GM19438 (cell line): ENCODE results near the gene LIFR.
"Not testable (repeated sequence)": the region's sequence is repeated elsewhere in the genome, so short reads cannot be mapped to it uniquely, and the experiment has no call there.

Experiments used
- ATAC-seq: cut with Tn5 transposase; IDR thresholded peaks from one replicate; pipeline ENCODE4 v1.9.1; 2021; ENCODE audit warnings: low read depth; ENCODE audit not compliant: unreplicated experiment

Gene LIFR, protein sequence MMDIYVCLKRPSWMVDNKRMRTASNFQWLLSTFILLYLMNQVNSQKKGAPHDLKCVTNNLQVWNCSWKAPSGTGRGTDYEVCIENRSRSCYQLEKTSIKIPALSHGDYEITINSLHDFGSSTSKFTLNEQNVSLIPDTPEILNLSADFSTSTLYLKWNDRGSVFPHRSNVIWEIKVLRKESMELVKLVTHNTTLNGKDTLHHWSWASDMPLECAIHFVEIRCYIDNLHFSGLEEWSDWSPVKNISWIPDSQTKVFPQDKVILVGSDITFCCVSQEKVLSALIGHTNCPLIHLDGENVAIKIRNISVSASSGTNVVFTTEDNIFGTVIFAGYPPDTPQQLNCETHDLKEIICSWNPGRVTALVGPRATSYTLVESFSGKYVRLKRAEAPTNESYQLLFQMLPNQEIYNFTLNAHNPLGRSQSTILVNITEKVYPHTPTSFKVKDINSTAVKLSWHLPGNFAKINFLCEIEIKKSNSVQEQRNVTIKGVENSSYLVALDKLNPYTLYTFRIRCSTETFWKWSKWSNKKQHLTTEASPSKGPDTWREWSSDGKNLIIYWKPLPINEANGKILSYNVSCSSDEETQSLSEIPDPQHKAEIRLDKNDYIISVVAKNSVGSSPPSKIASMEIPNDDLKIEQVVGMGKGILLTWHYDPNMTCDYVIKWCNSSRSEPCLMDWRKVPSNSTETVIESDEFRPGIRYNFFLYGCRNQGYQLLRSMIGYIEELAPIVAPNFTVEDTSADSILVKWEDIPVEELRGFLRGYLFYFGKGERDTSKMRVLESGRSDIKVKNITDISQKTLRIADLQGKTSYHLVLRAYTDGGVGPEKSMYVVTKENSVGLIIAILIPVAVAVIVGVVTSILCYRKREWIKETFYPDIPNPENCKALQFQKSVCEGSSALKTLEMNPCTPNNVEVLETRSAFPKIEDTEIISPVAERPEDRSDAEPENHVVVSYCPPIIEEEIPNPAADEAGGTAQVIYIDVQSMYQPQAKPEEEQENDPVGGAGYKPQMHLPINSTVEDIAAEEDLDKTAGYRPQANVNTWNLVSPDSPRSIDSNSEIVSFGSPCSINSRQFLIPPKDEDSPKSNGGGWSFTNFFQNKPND

DNA sequence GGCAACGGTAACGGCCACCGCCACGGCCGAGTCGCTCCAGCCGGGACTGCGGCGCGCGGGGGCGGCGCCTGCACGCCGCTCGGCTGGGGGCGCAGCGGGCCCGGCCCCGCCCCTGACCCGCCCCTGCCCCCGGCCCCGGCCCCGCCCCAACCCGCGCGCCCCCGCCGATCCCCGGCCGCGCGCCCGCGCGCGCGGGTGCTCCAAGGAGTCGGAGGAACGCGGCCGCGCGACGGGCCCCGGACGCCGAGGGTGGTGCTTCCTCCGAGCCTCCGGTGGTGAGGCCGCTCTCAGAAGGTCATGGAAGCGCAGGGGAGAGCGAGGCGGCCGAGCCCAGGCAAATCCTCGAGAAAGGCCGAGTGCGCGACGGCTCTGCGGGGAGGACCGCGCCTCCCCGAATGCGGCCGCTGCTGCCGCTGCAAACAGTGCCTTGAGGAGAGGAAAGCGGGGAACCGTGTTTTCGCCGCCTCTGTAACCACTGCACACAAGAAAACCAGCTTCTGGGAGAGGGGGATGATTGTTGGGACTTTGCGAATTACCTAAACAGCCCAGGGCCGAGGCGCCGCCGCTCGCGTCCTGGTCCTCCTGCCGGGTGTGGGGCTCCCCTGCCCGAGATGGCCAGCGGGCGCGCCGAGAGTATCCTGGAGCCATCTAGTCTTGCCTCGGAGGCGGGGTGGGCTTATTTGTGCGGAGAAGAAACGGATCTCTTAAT lies at the start of gene LIFR:
LIFR (minus strand) TSS at position 48 of the 709 bp plus-strand sequence. CDS start 25,999 bp downstream, outside the sequence.
- ATAC-seq: peak; percentile 72

DNA sequence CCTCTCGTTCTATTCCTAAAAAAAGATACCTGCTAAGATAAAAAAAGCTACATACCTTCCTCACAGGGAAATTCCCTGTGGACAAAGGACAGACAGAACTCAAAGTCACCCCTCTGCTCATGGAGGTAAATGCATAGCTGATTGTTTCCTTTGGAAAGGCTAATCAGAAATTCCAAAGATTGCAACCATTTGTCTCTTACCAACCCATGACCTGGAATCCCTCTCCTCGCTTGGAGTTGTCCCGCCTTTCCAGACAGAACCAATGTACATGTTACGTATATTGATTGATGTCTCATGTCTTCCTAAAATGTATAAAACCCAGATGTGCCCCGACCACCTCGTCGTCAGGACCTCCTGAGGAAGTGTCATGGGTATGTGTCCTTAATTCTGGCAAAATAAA lies 49.2 kb upstream of the LIFR start:
- no peak for ATAC-seq

DNA sequence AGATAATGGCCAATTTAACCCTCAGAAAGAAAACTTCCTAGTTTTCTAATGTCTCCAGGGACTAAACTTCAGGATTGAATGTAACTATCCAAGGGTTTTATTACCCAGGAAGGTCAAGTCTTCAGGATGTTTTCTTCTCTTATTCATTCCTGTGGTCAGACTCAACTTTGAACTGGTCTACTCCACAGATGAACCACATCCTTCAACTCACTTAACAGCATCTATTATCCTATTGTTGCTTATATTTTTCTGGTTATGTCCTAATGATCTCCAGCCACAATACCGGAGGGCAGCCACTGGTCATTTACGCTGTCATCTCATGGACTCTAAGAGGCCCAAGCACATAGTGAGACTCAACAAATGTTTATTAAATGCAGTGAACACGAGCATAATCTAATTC lies 47.2 kb upstream of the LIFR start:
- no peak for ATAC-seq

DNA sequence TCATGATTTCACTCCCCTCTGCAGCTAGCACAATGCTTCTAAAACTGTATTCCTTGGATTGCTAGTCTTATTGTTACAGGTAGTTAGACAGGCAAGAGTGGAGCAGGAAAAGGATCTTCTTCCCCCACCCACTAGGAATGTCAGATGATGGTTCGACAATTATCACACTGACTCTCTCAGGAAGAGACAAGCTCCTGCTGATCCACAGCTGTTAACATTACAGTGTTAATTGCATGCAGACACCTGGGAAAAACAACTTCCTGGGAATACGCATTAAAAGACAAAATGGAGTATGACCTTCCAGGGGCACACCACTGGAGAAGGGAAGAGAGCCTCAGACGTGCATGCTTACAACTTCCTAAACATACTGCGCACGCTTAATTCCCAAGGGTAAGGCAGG lies 46.2 kb upstream of the LIFR start:
- ATAC-seq: no peak

DNA sequence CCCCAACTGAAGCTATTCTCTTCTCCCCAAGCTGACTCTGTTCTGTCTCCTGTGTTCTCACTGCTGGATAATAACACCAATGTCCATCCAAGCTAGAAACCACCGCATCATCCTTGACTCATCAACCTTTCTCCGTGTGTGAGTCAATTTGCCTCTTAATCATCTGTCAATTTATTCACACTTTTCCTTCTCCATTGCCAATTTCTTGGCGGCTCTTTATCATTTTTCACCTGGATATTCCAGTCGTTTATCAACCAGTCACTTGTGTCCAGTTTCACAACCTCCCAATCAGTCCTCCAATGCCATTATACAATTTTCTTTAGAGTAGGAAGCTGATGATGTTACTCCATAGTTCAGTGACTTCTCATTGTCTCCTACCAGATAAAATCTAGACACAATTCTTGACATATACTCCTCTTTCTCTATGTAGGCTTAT lies 45.4 kb upstream of the LIFR start:
- ATAC-seq: no peak

DNA sequence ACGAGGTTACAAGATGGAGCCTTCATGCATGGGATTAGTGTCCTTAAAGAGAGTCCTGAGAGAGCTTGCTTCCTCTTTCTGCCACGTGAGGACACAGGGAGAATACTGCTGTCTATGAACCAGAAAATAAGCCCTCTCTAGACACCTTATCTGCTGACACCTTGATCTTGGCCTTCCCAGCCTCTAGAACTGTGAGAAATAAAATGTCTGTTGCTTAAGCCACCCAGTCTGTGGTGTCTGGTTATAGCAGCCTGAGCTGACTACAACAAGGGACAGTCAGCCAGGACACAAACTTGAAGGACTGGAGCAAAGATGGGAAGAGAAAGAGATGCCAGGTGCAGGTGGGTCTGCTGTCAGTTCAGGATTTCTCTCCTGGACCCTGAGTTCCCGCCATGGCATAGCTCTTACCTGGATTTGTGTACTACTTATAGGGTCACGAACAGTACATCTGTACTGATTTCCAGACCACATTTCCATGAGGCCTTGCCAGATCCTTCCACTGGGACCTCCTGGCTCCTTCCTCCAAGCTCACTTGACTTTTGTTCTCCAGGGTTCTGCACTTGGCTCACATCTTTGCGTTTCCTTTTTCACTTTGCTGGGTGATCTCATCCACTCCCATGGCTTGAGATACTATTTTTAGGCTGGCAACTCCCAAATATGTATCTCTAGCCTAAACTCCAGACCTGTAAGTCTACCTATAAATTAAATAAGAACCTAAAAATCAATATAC lies 44.9 kb upstream of the LIFR start:
- ATAC-seq: no peak

DNA sequence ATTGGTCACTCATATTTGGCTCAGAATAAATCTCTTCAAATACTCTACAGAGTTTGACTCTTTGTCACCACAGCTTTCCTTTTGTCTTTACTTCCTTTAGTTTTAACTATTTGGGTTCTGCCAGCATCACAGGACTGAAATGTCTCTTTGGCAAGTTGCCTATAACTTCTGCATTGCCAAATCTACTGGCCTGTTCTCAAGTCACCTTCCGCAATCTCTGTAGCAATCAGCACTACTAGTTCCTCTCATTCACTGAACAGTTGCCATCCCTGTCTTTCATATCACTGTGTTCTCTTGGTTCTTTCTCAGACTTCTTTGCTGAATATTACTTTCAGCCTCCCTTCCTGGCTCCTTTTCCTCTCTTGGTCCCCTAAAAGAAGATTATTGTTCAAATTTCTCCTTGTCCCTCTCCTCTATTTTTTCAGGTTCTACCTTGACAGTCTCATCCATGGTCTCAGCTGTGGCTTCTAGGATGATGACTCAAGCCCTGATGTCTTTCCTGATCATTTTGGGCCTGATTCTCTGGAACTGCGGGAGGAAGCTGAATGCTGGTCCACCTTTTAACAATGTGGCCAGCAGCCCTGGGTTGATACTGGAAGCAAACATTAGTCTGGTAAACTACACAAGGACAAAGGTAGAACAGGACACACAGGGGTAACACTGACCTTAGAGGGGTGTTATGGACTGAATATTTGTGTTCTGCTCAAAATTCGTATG lies 44.0 kb upstream of the LIFR start:
- ATAC-seq: no peak

DNA sequence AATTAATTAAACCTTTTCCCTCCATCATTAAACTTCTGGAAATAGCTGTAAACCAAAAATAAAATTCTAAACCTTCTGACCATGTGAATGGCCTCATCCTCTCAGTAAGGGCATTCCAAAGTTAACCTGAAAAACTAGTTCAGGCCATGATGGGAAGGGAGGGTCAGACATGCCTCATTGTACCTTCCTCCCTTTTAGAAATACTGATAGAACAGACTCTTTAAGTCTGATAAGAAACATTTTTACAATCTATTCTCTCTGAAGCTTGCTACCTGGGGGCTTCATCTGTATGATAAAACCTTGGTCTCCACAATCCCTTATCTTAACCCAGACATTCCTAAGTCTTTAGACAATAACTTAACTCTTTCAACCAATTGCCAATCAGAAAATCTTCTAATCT lies 43.3 kb upstream of the LIFR start:
- ATAC-seq: not testable (repeated sequence)

DNA sequence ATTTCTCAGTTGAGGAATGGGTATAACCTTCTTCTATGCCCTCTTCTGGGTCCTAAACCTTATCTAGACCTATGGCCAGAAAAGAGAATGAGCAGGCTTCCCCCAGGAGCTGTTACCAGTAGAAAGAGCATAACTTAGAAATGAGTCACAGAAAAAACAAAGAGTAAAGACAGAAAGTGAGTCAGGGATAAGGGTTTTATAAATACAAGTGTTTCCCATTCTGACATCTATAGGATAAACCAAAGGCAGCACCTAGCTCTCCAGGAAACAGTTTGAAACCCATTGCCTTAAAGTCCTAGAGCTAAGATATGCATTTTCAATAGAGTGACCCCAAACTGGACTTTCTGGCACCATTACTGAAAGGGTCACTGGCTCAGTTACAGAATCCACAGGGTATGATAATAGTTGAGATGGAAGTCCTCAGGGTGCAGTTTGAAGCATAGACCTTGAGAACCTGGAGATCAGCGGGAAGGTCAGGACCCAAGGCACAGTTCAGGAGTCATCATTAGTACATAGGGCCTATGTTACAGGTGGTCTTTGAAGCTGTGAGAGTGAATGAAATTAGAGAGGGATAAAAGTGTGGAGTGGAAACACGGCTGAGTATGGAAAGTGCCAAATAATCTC lies 42.7 kb upstream of the LIFR start:
- ATAC-seq: no peak

DNA sequence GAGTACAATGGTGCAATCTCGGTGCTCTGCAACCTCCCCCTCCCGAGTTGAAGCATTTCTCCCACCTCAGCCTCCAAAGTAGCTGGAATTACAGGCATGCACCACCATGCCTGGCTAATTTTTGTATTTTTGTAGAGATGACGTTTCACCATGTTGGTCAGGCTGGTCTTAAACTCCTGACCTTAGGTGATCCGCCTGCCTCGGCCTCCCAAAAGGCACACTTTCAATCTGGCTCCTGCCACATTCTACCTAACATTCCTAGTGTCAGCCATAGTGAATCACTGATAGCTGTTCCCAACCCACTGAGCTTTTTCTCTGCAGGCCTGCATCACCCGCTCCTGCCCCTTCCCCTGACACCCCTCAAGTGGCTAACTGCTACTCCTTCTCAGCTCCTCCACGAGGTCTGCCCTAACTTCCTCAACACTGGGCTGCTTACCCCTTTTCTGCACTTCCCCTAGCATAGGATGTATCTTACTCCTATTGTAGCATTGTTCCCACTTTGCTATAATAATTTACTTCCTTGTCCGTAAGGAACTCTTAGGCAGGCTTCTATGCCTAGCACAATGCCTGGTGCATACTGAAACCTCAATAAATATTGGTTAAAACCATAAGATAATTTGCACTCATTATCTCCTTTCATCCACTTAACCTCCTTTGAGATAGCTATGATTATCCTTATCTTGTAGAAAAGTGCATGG lies 42.0 kb upstream of the LIFR start:
- no peak for ATAC-seq

DNA sequence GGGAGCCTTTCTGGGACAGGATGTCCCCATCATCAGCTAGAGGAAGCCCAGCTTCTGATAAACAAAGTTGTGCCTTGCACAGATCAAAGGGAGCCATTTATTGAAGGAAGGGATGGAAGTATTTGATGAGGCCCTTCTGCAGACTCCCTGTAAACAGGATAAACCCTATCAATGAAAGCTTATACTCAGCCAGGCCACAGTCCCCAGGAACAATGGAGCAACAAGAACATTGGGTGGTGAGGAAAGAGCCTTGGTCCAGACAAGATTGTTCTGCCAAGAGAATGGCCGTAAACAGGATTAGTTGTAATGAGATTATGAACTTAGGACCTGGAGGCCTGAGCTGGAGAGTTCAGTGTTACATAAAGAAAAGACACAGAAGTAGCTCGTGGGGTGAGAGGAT lies 40.5 kb upstream of the LIFR start:
- no peak for ATAC-seq

DNA sequence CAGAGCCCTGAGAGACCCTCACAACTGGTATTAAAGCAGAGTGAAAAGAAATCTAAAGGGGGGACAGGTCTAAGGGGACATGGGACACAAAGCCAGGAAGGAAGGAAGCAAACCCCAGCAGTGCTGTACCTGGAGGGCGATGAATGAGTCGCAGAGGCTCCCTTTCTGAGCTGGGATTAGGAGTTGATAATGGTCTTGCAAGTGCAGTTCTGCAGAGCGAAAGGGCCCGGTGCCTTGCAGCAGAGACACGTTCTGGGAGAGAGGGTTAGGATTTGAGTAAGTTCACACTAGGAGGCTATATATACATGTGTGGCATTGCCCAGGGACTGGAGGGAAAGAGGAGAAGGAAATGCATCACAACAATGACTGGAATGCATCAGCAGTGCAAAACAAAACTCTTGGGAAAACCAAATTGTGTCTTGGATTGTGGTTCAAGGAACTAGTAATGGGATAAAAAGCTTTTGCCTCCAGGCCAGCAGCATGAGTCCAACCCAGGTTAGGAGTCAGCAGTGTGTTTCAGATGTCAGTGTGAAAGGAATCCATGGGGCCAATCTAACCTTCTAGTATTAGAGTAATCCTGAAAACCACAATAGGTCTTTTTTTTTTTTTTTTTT lies 38.8 kb upstream of the LIFR start:
- ATAC-seq: no peak

DNA sequence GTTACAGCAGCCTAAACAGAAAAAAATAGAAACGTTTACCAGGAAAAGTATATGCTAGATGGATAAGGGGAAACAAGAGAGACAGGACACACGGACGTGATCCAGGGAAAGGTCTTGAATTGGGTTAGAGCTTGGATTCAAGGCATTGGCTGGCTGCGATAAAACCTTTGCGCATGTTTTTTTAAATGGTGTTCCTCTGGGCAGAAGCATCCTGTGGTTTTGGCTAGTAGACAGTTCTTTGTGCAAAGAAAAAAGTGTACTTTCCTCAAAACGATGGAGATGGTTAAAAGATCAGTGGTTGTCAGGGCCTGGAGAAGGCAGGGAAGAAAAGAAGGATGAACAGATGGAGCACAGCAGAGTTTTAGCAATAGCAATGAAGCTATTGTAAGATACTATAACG lies 37.5 kb upstream of the LIFR start:
- ATAC-seq: no peak

DNA sequence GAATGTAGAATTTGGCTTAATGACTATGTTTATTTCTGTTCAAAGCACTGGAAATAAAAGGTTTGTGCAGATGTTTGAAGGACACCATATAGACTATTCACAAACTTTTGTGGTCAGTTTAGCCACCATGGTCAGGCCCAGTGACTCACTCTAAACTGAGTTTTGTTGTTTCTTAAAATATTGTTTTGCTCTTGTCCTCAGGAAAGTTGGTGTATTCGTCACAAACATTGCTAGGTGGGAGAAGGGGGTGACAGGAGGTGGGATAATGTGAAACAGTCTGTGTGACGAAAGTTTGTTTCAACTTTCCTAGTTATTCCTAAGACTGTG lies 35.0 kb upstream of the LIFR start:
- ATAC-seq: no peak

DNA sequence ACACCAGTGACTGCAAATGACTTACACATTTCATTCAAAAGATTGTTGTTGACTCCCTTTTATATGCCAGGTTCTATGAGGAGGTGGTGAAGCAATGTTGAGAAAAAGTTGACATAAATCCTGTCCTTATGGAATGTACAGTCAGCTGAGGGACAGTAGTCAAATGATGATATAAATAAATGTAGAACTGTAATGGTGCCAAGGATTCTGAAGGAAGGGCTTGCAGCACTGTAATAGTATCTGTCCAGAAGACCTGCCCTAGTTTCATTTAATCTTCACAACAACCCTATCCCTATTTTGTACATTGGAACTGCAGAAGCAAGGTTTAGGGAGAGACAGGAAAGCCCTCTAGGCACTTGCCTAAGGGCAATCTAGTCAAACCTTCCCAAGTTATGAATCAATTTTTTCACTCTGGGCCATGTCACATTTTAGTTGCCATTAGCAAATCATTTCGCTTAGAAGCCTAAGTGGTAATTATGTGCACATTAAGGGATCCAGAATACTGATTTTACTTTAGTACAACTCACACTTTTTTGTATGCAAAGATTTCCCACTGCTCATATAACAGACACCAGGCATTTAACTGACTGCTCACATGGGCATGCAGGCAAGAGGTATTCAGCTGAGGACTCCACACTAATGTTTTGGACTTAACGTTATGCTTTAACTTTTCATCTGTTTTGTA lies 34.5 kb upstream of the LIFR start:
- no peak for ATAC-seq

DNA sequence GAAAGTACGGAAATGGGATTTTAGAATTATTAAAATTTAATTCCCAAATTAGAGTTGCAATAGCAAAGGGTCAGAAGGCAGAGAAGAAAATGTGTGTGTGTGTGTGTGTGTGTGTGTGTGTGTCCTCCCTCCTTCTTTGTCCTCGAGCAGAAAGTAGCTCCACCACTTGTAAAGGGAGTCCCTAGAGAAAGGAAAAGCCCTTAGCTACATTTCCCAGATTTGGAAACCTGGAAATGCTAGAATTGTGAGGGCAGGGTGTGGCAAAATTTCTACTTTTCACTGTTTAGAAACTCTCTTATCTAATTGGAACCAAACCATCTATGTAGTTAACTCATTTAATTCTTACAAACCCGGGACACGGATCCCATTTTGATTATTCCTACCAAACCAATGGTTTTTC lies 33.2 kb upstream of the LIFR start:
- ATAC-seq: no peak

DNA sequence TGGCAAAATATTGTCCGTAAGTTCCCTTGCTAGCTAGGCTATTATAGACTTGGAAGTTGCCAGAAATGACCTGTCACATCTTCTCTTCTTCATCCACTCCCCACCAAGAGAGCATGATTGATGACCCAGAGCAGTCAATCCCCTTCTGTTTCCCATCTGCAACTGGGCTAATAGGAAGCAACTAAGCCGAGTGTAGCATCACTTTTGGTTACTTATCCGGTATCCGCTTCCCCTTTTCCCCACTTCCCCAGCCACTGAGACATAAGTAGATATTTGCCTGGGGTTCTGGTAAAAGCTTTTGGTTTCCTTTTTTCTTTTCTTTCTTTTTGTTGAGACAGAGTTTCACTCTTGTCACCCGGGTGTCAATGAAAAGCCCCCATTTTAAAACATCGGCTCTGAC lies 29.4 kb upstream of the LIFR start:
- no peak for ATAC-seq
